ENCODE results near the gene RELL2. TPM values are rescaled to one million over a fixed set of nuclear protein-coding genes. Genes with fewer than 3 reads are reported as not detected.

The RELL2 gene
- total RNA-seq, 1 experiment from 2014 or later = 3.3 TPM

DNA sequence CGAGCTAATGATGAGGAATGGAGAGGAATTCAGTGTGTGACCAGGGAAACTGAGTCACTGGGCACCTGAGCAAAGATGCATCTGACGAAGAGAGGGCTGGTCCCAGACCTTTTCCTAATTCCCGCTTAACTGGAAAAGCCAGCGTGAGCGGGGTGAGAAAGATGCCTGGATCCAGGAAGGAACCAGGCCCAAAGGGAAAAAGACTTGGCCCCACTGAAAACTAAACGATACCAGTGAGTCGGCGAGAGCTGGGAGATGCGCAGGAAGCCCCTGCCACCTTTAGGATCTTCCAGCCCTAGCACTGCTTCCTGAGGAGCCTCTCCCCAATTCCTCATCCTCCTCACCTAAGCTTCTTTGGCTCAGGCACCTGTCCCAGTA lies 14.9 kb downstream of the RELL2 start:
- BruUV-seq (replicated peaks) = TSS peak; percentile 90
- CTCF ChIA-PET = no interaction called here
- intact Hi-C loops (cut with micrococcal nuclease; ENCODE audit: unreplicated experiment) = loop anchor here (1.0 kb wide), 1 partner anchor 13 kb away; no protein-coding TSS in a partner anchor

DNA sequence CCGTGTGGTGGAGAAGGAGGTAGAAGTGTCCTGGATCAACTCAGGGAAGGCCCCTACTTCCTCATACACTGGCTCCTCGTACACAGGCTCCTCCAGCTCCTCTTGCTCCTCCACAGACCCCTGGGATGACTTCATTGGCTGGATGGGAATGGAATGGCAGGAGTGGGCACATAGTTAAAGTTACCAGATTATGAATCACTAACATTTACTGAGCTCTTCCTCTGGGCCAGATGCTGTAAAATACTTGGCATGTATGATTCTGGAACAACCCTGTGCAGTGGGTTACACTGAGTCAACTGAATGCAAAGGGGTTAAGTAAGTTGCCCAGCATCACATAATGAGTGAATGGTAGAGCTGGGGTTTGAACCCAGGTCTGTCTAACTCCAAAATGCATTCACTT lies 17.5 kb downstream of the RELL2 start:
- Histone ChIP-seq H3K27me3 (ENCODE audit: insufficient read depth, low read depth) (no peaks in the 10 kb centered on the region), H3K4me1 (replicated peaks; ENCODE audit: insufficient read depth) (peaks cover 12% of the 10 kb centered on the region), H3F3A (ENCODE audit: insufficient read depth, low read depth) (peaks cover 18% of the 10 kb centered on the region), H4K20me1 (ENCODE audit: insufficient read depth) (no peaks in the 10 kb centered on the region), H3K36me3 (ENCODE audit: low read depth) (peaks cover 5% of the 10 kb centered on the region; the same call in 1 of the 2 replicates), H3K79me2 (ENCODE audit: low read depth) (no peaks in the 10 kb centered on the region), H3K27ac (no peak overlapping the region), H3K9me2 (ENCODE audit: insufficient read depth) (no peaks in the 10 kb centered on the region), H3K4me3 (no peak overlapping the region), H3K4me2 (no peak overlapping the region), H2AFZ (no peak overlapping the region), H3K9me3 (ENCODE audit: insufficient read depth, low read depth) (no peaks in the 10 kb centered on the region)
- no peak for DNase-seq
- ChIA-PET CTCF (no interaction called here), POLR2A (ENCODE audit: unreplicated experiment) (no interaction called here)
- intact Hi-C loops (cut with micrococcal nuclease; ENCODE audit: unreplicated experiment) = no loop called here
- BruUV-seq (replicated peaks) = no TSS peak
- TF ChIP-seq, protein P1, sequence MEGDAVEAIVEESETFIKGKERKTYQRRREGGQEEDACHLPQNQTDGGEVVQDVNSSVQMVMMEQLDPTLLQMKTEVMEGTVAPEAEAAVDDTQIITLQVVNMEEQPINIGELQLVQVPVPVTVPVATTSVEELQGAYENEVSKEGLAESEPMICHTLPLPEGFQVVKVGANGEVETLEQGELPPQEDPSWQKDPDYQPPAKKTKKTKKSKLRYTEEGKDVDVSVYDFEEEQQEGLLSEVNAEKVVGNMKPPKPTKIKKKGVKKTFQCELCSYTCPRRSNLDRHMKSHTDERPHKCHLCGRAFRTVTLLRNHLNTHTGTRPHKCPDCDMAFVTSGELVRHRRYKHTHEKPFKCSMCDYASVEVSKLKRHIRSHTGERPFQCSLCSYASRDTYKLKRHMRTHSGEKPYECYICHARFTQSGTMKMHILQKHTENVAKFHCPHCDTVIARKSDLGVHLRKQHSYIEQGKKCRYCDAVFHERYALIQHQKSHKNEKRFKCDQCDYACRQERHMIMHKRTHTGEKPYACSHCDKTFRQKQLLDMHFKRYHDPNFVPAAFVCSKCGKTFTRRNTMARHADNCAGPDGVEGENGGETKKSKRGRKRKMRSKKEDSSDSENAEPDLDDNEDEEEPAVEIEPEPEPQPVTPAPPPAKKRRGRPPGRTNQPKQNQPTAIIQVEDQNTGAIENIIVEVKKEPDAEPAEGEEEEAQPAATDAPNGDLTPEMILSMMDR (conservative IDR thresholded peaks at IDR 0.05) = no peak
- no peak for TF ChIP-seq EZH2 (IDR thresholded peaks at IDR 0.05; ENCODE audit: low read depth)

More for the DNA sequence above, 14.9 kb downstream of the RELL2 start:
- DNase-seq = no peak
- H3K4me2 ChIP-seq = peak overlapping the region; percentile 77
- no peak overlapping the region for H3K27ac ChIP-seq
- peak overlapping the region; percentile 95 for H2AFZ ChIP-seq
- TF ChIP-seq, protein P1 (conservative IDR thresholded peaks at IDR 0.05) = no peak
- no peak for TF ChIP-seq EZH2 (IDR thresholded peaks at IDR 0.05; ENCODE audit: low read depth)
- H3K4me3 ChIP-seq = peak overlapping the region; percentile 69
- H3K4me1 ChIP-seq (replicated peaks; ENCODE audit: insufficient read depth) = peaks cover 12% of the 10 kb centered on the region
- H3F3A ChIP-seq (ENCODE audit: insufficient read depth, low read depth) = peaks cover 18% of the 10 kb centered on the region
- no peaks in the 10 kb centered on the region for H3K79me2 ChIP-seq (ENCODE audit: low read depth)
- no peaks in the 10 kb centered on the region for H3K27me3 ChIP-seq (ENCODE audit: insufficient read depth, low read depth)
- H4K20me1 ChIP-seq (ENCODE audit: insufficient read depth) = no peaks in the 10 kb centered on the region
- no peaks in the 10 kb centered on the region for H3K9me3 ChIP-seq (ENCODE audit: insufficient read depth, low read depth)
- H3K36me3 ChIP-seq (ENCODE audit: low read depth) = no peaks in the 10 kb centered on the region; the same call in 1 of the 2 replicates
- H3K9me2 ChIP-seq (ENCODE audit: insufficient read depth) = no peaks in the 10 kb centered on the region
- POLR2A ChIA-PET (ENCODE audit: unreplicated experiment) = interaction anchor here (0.6 to 0.7 kb wide), 2 partner anchors 16 to 514 kb away, joined by 3 to 6 read pairs; no protein-coding TSS in a partner anchor

DNA sequence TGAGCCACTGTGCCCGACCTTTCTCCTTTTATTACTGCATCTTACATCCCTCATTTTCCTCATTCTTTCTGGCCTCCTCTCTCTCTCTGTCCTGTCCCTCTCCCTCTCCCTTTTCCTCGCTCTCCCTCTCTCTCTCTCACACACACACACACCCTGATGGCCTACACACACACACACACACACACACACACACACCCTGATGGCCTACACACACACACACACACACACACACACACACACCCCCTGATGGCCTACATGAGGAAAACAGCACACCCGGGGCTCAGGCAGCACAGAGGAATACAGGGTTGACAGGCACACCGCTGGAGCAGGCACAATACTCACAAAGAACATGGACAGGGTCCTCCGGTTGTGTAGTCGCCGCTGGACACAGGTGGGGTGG lies 18.2 kb downstream of the RELL2 start:
- TF ChIP-seq, protein P1 (conservative IDR thresholded peaks at IDR 0.05) = no peak
- TF ChIP-seq EZH2 (IDR thresholded peaks at IDR 0.05; ENCODE audit: low read depth) = no peak
- Histone ChIP-seq H3K27me3 (ENCODE audit: insufficient read depth, low read depth) (no peaks in the 10 kb centered on the region), H3K4me3 (no peak overlapping the region), H3K36me3 (ENCODE audit: low read depth) (peaks cover 5% of the 10 kb centered on the region; the same call in 1 of the 2 replicates), H3K9me2 (ENCODE audit: insufficient read depth) (no peaks in the 10 kb centered on the region), H3K4me1 (replicated peaks; ENCODE audit: insufficient read depth) (peaks cover 12% of the 10 kb centered on the region), H4K20me1 (ENCODE audit: insufficient read depth) (no peaks in the 10 kb centered on the region), H3K9me3 (ENCODE audit: insufficient read depth, low read depth) (no peaks in the 10 kb centered on the region), H3K27ac (no peak overlapping the region), H3F3A (ENCODE audit: insufficient read depth, low read depth) (peaks cover 18% of the 10 kb centered on the region), H2AFZ (no peak overlapping the region), H3K79me2 (ENCODE audit: low read depth) (no peaks in the 10 kb centered on the region), H3K4me2 (no peak overlapping the region)
- intact Hi-C loops (cut with micrococcal nuclease; ENCODE audit: unreplicated experiment) = no loop called here
- ChIA-PET POLR2A (ENCODE audit: unreplicated experiment) (no interaction called here), CTCF (no interaction called here)
- no peak for DNase-seq
- BruUV-seq (replicated peaks) = no TSS peak

All from PC-9 (cell line).